Endothelial cell of umbilical vein (primary cell): Measurements from ENCODE around the gene GAK. TPM values are rescaled to one million over a fixed set of nuclear protein-coding genes. Genes with fewer than 3 reads are reported as not detected.

Source experiments
- BruUV-seq: library from RNA; stranded (reverse); fragments of 400-500 nt; replicated peaks from 2 replicates; lab custom pipeline; 2021; lab: Mats Ljungman, UMichigan
- CTCF ChIA-PET: fragments of 300-600, 350-600 bp; sonication (Branson Sonifier 250); formaldehyde crosslinking; loops from one replicate; lab custom pipeline; 2021; ENCODE audit warnings: antibody characterized with exemption, inconsistent platforms; lab: Charles Lee
- POLR2A ChIA-PET: fragments of 300-600, 350-600 bp; sonication (Branson Sonifier 250); formaldehyde crosslinking; loops from one replicate; lab custom pipeline; 2021; ENCODE audit warnings: antibody characterized with exemption, inconsistent platforms; lab: Charles Lee
- DNase-seq: peaks from one replicate; pipeline ENCODE4 v3.0.0-alpha.2; 2011; ENCODE audit warnings: low read depth, low spot score
- FAIRE-seq: peaks from 2 replicates; lab custom pipeline; 2011; peaks lifted over from hg19 to GRCh38; lab: Jason Lieb, UNC
- H2AFZ ChIP-seq: 2 replicates; pipeline ENCODE4 v1.6.0; 2012; ENCODE audit warnings: low read depth, low read length, control low read depth, inconsistent platforms
- H3K27ac ChIP-seq: 2 replicates; pipeline ENCODE4 v1.5.1; 2011; ENCODE audit warnings: low read depth, mild to moderate bottlenecking, control low read depth, low read length, moderate library complexity; ENCODE audit not compliant: insufficient read depth
- H3K27me3 ChIP-seq, 2 experiments: 2 replicates each; pipeline versions ENCODE4 v1.6.0 to v1.6.1; 2011; ENCODE audit warnings: low read length in 2 of 2, mixed read lengths in 1 of 2; ENCODE audit not compliant: control insufficient read depth in 2 of 2, insufficient read depth in 2 of 2
- H3K36me3 ChIP-seq, 2 experiments: 2 replicates in 1 of 2; 3 replicates in 1 of 2; pipeline ENCODE4 v1.5.1; 2011; ENCODE audit warnings: low read length in 2 of 2, mild to moderate bottlenecking in 1 of 2, moderate library complexity in 1 of 2; ENCODE audit not compliant: control insufficient read depth in 2 of 2, insufficient read depth in 2 of 2; ENCODE audit errors: extremely low read depth in 1 of 2
- H3K4me1 ChIP-seq: 3 replicates; pipeline ENCODE4 v1.5.1; 2011; ENCODE audit warnings: mild to moderate bottlenecking, low read length; ENCODE audit not compliant: control insufficient read depth, insufficient read depth; ENCODE audit errors: extremely low read depth
- H3K4me2 ChIP-seq: 2 replicates; pipeline ENCODE4 v1.6.1; 2011; ENCODE audit warnings: low read length, control low read depth, mixed read lengths; ENCODE audit not compliant: insufficient read depth
- H3K4me3 ChIP-seq, 3 experiments: fragments of 200-600 bp in 1 of 3; sonication (generic), shearing (Covaris generic) in 1 of 3; replicated peaks in 1 of 3; 2 replicates each; pipeline ENCODE4 v1.5.1; 2011 to 2016; ENCODE audit warnings: control low read depth in 3 of 3, low read length in 3 of 3, mild to moderate bottlenecking in 2 of 3, inconsistent platforms in 1 of 3, low read depth in 1 of 3, moderate library complexity in 1 of 3; ENCODE audit not compliant: insufficient read depth in 1 of 3
- H3K79me2 ChIP-seq: 2 replicates; pipeline ENCODE4 v1.6.0; 2012; ENCODE audit warnings: low read length, inconsistent platforms; ENCODE audit not compliant: control insufficient read depth, insufficient read depth
- H3K9ac ChIP-seq: replicated peaks from 2 replicates; pipeline ENCODE3; 2011; ENCODE audit warnings: low read length, control low read depth; ENCODE audit not compliant: insufficient read depth; ENCODE audit errors: extremely low read depth
- H3K9me1 ChIP-seq: replicated peaks from 3 replicates; pipeline ENCODE4 v1.6.0; 2011; ENCODE audit warnings: mild to moderate bottlenecking, low read length; ENCODE audit not compliant: control insufficient read depth, insufficient read depth; ENCODE audit errors: extremely low read depth
- H3K9me3 ChIP-seq: replicated peaks from 2 replicates; pipeline ENCODE4 v1.5.1; 2012; ENCODE audit warnings: low read length, inconsistent platforms; ENCODE audit not compliant: control insufficient read depth, insufficient read depth
- H4K20me1 ChIP-seq: replicated peaks from 2 replicates; pipeline ENCODE3; 2011; ENCODE audit warnings: mild to moderate bottlenecking, low read length; ENCODE audit not compliant: control insufficient read depth, insufficient read depth; ENCODE audit errors: extremely low read depth
- CTCF ChIP-seq, 2 donors: IDR thresholded peaks; 1 replicate in 1 of 2; 2 replicates in 1 of 2; pipeline ENCODE4 v1.5.1; 2011; ENCODE audit warnings: low read length in 2 of 2, mild to moderate bottlenecking in 2 of 2, moderate library complexity in 2 of 2, control low read depth in 1 of 2, inconsistent platforms in 1 of 2, low read depth in 1 of 2; ENCODE audit not compliant: insufficient read depth in 1 of 2; ENCODE audit errors: extremely low read depth in 1 of 2
- EZH2 ChIP-seq: IDR thresholded peaks from 2 replicates; pipeline ENCODE4 v1.6.1; 2012; ENCODE audit warnings: borderline replicate concordance, low read depth, mild to moderate bottlenecking, moderate library complexity, low read length, inconsistent platforms; ENCODE audit not compliant: severe bottlenecking
- FOS ChIP-seq: IDR thresholded peaks from 2 replicates; pipeline ENCODE4 v1.6.1; 2011; ENCODE audit warnings: mild to moderate bottlenecking, low read length, moderate library complexity, borderline replicate concordance; ENCODE audit not compliant: insufficient read depth
- GATA2 ChIP-seq: IDR thresholded peaks from 2 replicates; pipeline ENCODE4 v1.7.0; 2011; ENCODE audit warnings: low read depth, mild to moderate bottlenecking, moderate library complexity, mixed read lengths, low read length; ENCODE audit not compliant: insufficient read length, insufficient read depth
- JUN ChIP-seq: IDR thresholded peaks from 2 replicates; pipeline ENCODE4 v1.6.1; 2011; ENCODE audit warnings: borderline replicate concordance, low read depth; ENCODE audit not compliant: insufficient read length, insufficient read depth
- MAX ChIP-seq: IDR thresholded peaks from 2 replicates; pipeline ENCODE4 v1.6.1; 2011; ENCODE audit not compliant: insufficient read depth, insufficient read length
- MYC ChIP-seq: IDR thresholded peaks from one replicate; pipeline ENCODE4 v1.6.1; 2011; ENCODE audit warnings: mild to moderate bottlenecking, low read depth, low read length
- POLR2A ChIP-seq: IDR thresholded peaks from 2 replicates; pipeline ENCODE4 v1.6.1; 2012; ENCODE audit warnings: low read depth, mild to moderate bottlenecking, control low read depth, low read length
- POLR2AphosphoS5 ChIP-seq: IDR thresholded peaks from 2 replicates; pipeline ENCODE4 v1.6.1; 2012; ENCODE audit warnings: low read depth, mild to moderate bottlenecking, control low read depth, low read length, moderate library complexity; ENCODE audit not compliant: insufficient read depth
- dilution Hi-C: fragments of 300-500 bp; cut with MboI; formaldehyde crosslinking; loops from one replicate; pipeline ENCODE4 v1.15.0; 2019; ENCODE audit warnings: low sequenced_read_pairs; ENCODE audit not compliant: extremely low pct_ligation_motif_present
- intact Hi-C: fragments of 100-400 bp; cut with micrococcal nuclease; formaldehyde crosslinking; loops from one replicate; pipeline ENCODE4 v1.10.0; 2022
- polyA plus RNA-seq, 4 experiments: library from polyadenylated mRNA; depleted of rRNA in 3 of 4; stranded (reverse) in 3 of 4; unstranded in 1 of 4; fragments of >200 nt; gene quantifications; 2 replicates each; pipeline versions ENCODE4 v1.2.1 to v1.2.3, GENCODE V29; 2011 to 2012; ENCODE audit warnings: missing spikeins in 1 of 4
- total RNA-seq: library from RNA; stranded (reverse); gene quantifications from 2 replicates; pipeline ENCODE4 v1.2.3, GENCODE V29; 2021

The GAK gene
- total and polyA plus RNA-seq, 2 donors (not counting 3 experiments of a cell fraction or from before 2014, with no cell fraction given): 49.6 to 109 TPM

DNA sequence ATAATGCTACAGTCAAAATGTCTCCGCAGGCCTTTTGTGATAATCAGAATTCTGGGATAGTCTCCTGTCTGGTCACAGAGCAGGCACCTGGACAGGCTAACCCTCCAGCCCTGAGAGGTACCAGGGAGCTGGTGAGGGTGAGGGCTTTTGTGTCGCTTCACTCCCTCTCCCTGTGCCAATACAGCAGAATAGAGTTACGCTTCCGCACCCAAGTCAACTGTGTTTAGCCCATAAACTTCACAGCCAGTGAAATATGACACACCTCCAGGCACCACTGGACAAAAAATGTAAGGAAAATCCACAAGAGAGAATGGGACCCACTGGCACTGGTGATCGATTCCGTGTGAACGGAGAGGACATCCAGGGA lies 1.3 kb downstream of the GAK start:
- DNase-seq: no peak
- Histone ChIP-seq H3K27ac (peak overlapping the region; percentile 21), H3K9ac (no peak overlapping the region), H3K79me2 (peaks cover 48% of the 10 kb centered on the region), H3K4me2 (peak overlapping the region; percentile 64), H3K9me1 (no peaks in the 10 kb centered on the region), H4K20me1 (no peaks in the 10 kb centered on the region), H3K36me3 (peaks cover 0 to 2% of the 10 kb centered on the region in 2 experiments), H2AFZ (no peak overlapping the region), H3K27me3 (no peaks in the 10 kb centered on the region), H3K4me3 (peak overlapping the region in 2 of 3 experiments; percentile 58 to 83), H3K9me3 (no peaks in the 10 kb centered on the region), H3K4me1 (peaks cover 9% of the 10 kb centered on the region)
- TF ChIP-seq CTCF (IDR thresholded peaks at IDR 0.05; ENCODE audit: extremely low read depth in 1 of 2, insufficient read depth in 1 of 2, low read depth in 1 of 2, low read length in 2 of 2): no peak
- TF ChIP-seq GATA2: no peak
- TF ChIP-seq POLR2AphosphoS5: no peak
- no peak for TF ChIP-seq MYC
- TF ChIP-seq JUN: no peak
- no peak for TF ChIP-seq POLR2A
- no peak for TF ChIP-seq FOS
- no peak for TF ChIP-seq MAX
- TF ChIP-seq EZH2: no peak
- intact Hi-C loops: no loop called here
- BruUV-seq: TSS peak; percentile 57
- FAIRE-seq: no peak
- ChIA-PET POLR2A (no interaction called here), CTCF (interaction anchor here (2.9 kb wide), 1 partner anchor 56 kb away, joined by 15 read pairs; the partner anchor contains the start of gene IDUA)
- dilution Hi-C loops: no loop called here
